ENCODE measurements around the gene ENPP3.
"Not testable (repeated sequence)": the region's sequence is repeated elsewhere in the genome, so short reads cannot be mapped to it uniquely, and the experiment has no call there.

Gene ENPP3

GRCh38 chr6:131740161-131740560 is 103.1 kb downstream of the ENPP3 start:
- no peak for DNase-seq

- no peak for DNase-seq
Measured at GRCh38 chr6:131741688-131742393, 104.7 kb downstream of the ENPP3 start.

GRCh38 chr6:131744432-131745287 is 107.6 kb downstream of the ENPP3 start:
- DNase-seq: no peak

- DNase-seq: no peak
Measured at GRCh38 chr6:131745476-131745875, 108.4 kb downstream of the ENPP3 start.

- no peak for DNase-seq
Measured at GRCh38 chr6:131747821-131748353, 110.8 kb downstream of the ENPP3 start.

GRCh38 chr6:131749023-131749422 is 111.9 kb downstream of the ENPP3 start:
- DNase-seq: no peak

GRCh38 chr6:131751012-131751715 is 114.1 kb downstream of the ENPP3 start:
- DNase-seq: not testable (repeated sequence)

- no peak for DNase-seq
Measured at GRCh38 chr6:131754088-131754487, 117.0 kb downstream of the ENPP3 start.

GRCh38 chr6:131754715-131755567 is 117.8 kb downstream of the ENPP3 start:
- DNase-seq: no peak

- DNase-seq: no peak
Measured at GRCh38 chr6:131755597-131755996, 118.5 kb downstream of the ENPP3 start.

- no peak for DNase-seq
Measured at GRCh38 chr6:131756039-131756438, 118.9 kb downstream of the ENPP3 start.

- no peak for DNase-seq
Measured at GRCh38 chr6:131758920-131759319, 121.8 kb downstream of the ENPP3 start.

- no peak for DNase-seq
Measured at GRCh38 chr6:131761060-131761761, 124.1 kb downstream of the ENPP3 start.

- DNase-seq: no peak
Measured at GRCh38 chr6:131761762-131762067, 124.6 kb downstream of the ENPP3 start.

GRCh38 chr6:131762984-131763383 is 125.9 kb downstream of the ENPP3 start:
- no peak for DNase-seq

- no peak for DNase-seq
Measured at GRCh38 chr6:131763749-131764148, 126.6 kb downstream of the ENPP3 start.

- DNase-seq: no peak
Measured at GRCh38 chr6:131764350-131764749, 127.2 kb downstream of the ENPP3 start.

- no peak for DNase-seq
Measured at GRCh38 chr6:131765081-131765803, 128.1 kb downstream of the ENPP3 start.

- DNase-seq: no peak
Measured at GRCh38 chr6:131765804-131766135, 128.7 kb downstream of the ENPP3 start.

GRCh38 chr6:131766631-131767030 is 129.5 kb downstream of the ENPP3 start:
- no peak for DNase-seq

GRCh38 chr6:131768964-131769363 is 131.9 kb downstream of the ENPP3 start:
- no peak for DNase-seq

All from NCI-H526 (cell line).